ENCODE results near the gene APC2. TPM values are rescaled to one million over a fixed set of nuclear protein-coding genes. Genes with fewer than 3 reads are reported as not detected.
"Not testable (repeated sequence)": the region's sequence is repeated elsewhere in the genome, so short reads cannot be mapped to it uniquely, and the experiment has no call there.

The APC2 gene
- total and polyA plus RNA-seq, 2 donors = 0.66 to 1.2 TPM

GRCh38 chr19:1495799-1496713 lies 46.1 kb downstream of the APC2 start:
- WGBS = 77% methylated on average over 40 of the region's 40 CpGs
- Histone ChIP-seq H3K4me3 (ENCODE audit: low read depth, low read length) (no peak overlapping the region), H3K27ac (ENCODE audit: low read depth) (no peak overlapping the region), H3K4me1 (ENCODE audit: insufficient read depth) (no peaks in the 10 kb centered on the region), H3K36me3 (ENCODE audit: insufficient read depth) (no peaks in the 10 kb centered on the region)
- DNase-seq (ENCODE audit: extremely low spot score) = no peak

- WGBS = 66% methylated on average over 39 of the region's 39 CpGs
- H3K27ac ChIP-seq (ENCODE audit: low read depth) = no peak overlapping the region
- no peaks in the 10 kb centered on the region for H3K36me3 ChIP-seq (ENCODE audit: insufficient read depth)
- H3K4me3 ChIP-seq (ENCODE audit: low read depth, low read length) = no peak overlapping the region
- no peak for DNase-seq (ENCODE audit: extremely low spot score)
- no peaks in the 10 kb centered on the region for H3K4me1 ChIP-seq (ENCODE audit: insufficient read depth)
These were observed 47.0 kb downstream of the APC2 start for GRCh38 chr19:1496714-1497577.

DNA sequence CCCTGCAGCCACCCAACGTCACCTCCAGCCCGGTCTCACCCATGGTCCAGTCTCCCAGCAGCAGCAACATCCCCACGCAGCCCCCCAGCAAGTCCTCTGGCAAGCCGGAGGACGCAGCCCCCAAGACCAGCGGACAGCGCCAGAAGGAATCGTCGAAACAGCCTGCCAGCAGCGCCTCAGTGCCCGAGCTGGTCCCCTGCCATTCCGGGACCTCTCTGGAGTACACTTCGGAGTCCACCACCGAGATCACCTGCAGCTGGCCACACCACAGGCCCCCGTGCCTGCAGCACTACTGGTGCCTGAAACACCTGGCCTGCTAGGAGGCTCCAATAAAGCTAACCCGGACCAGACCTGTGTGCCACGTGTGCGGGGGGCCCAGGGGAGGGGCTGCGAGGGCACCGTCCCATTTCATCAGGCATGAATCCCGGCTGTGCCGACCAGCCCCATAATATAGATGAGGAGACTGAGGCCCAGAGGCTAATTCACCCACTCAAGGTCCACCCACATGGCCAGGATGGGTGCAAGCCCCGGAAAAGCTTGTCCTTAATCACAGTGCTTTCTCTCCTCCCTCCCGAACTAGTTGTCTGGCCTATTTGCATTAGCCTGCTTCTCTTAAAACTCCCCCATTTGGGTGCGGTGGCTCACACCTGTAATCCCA lies 47.8 kb downstream of the APC2 start:
- 80% methylated on average over 25 of the region's 25 CpGs for WGBS
- no peaks in the 10 kb centered on the region for H3K36me3 ChIP-seq (ENCODE audit: insufficient read depth)
- no peak overlapping the region for H3K4me3 ChIP-seq (ENCODE audit: low read depth, low read length)
- H3K27ac ChIP-seq (ENCODE audit: low read depth) = no peak overlapping the region
- DNase-seq (ENCODE audit: extremely low spot score) = no peak
- no peaks in the 10 kb centered on the region for H3K4me1 ChIP-seq (ENCODE audit: insufficient read depth)

DNA sequence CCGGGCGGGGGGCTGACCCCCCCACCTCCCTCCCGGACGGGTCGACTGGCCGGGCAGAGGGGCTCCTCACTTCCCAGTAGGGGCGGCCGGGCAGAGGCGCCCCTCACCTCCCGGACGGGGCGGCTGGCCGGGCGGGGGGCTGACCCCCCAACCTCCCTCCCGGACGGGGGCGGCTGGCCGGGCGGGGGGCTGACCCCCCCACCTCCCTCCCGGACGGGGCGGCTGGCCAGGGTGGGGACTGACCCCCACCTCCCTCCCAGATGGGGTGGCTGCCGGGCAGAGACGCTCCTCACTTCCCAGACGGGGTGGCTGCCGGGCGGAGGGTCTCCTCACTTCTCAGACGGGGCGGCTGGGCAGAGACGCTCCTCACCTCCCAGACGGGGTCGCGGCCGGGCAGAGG lies 49.3 kb downstream of the APC2 start:
- not testable (repeated sequence) for DNase-seq (ENCODE audit: extremely low spot score); H3K4me3 ChIP-seq (ENCODE audit: low read depth, low read length); H3K27ac ChIP-seq (ENCODE audit: low read depth); H3K36me3 ChIP-seq (ENCODE audit: insufficient read depth); H3K4me1 ChIP-seq (ENCODE audit: insufficient read depth)
- 88% methylated on average over 19 of the region's 34 CpGs for WGBS

GRCh38 chr19:1501200-1501595 lies 51.3 kb downstream of the APC2 start:
- no peak for DNase-seq (ENCODE audit: extremely low spot score)
- Histone ChIP-seq H3K4me3 (ENCODE audit: low read depth, low read length) (no peak overlapping the region), H3K4me1 (ENCODE audit: insufficient read depth) (no peaks in the 10 kb centered on the region), H3K27ac (ENCODE audit: low read depth) (no peak overlapping the region), H3K36me3 (ENCODE audit: insufficient read depth) (no peaks in the 10 kb centered on the region)
- WGBS = 71% methylated on average over 9 of the region's 9 CpGs

DNA sequence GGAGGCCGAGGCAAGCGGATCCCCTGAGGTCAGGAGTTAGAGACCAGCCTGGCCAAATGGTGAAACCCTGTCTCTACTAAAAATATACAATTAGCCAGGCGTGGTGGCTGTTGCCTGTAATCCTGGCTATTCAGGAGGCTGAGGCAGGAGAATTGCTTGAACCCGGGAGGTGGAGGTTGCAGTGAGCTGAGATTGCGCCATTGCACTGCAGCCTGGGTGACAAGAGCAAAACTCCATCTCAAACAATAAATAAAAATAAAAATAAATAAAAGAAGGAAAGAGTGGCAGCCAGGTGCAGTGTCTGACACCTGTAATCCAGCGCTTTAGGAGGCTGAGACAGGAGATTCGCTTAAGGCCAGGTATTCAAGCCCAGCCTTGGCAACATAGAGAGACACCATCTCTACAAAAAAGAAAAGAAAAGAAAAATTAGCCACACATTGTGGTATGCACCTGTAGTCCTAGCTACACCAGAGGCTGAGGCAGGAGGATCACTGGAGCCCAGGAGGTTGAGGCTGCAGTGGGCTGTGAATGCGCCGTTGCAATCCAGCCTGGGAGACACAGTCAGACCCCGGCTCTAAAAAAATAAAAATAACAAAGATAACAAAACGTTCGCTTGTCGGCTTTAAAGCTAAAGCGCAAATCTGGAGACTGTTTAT lies 52.6 kb downstream of the APC2 start:
- Histone ChIP-seq H3K4me1 (ENCODE audit: insufficient read depth) (no peaks in the 10 kb centered on the region), H3K36me3 (ENCODE audit: insufficient read depth) (no peaks in the 10 kb centered on the region), H3K4me3 (ENCODE audit: low read depth, low read length) (no peak overlapping the region), H3K27ac (ENCODE audit: low read depth) (no peak overlapping the region)
- WGBS = 48% methylated on average over 14 of the region's 14 CpGs
- no peak for DNase-seq (ENCODE audit: extremely low spot score)

DNA sequence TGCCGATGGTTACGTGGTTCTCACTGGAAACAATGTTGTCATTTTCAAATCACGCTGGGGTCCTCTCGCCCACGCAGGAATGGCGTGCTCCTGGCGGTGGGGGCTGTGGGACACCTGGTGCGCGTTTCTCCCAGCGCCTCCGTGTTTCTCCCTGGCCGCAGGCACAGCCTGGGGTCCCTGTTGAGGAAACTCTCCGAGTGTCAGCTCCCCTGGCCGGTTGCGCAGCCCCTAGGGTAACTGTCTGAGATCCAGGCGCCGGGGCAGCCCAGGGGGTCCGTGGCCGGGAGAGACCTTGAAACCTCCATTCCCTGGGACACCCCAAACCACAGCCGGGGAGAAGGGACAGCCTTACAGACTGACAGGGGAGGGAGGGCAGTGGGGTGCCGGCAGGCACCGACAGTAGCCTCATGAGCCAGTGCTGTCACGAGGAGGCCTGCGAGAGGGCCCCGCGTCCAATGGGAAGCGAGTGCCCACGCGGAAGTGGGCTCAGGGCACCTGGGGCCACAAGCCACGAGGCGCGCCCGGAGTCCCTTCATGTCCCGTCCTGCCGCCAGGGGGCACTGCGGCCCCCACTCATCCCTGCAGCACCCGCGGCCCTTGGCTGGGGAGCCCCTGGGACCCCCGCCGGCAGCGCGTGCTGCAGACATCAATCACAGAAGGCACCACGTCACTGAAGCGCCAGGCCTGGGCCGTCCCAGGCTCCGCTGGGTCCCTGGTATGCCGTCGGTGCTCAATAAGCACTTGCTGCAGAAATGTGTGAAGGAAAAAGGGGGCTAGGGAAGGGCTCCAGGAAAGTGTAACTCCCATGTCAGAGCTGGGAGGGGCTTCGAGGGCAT lies 53.4 kb downstream of the APC2 start:
- H3K27ac ChIP-seq (ENCODE audit: low read depth) = no peak overlapping the region
- no peaks in the 10 kb centered on the region for H3K36me3 ChIP-seq (ENCODE audit: insufficient read depth)
- no peak overlapping the region for H3K4me3 ChIP-seq (ENCODE audit: low read depth, low read length)
- WGBS = 6% methylated on average over 49 of the region's 49 CpGs
- no peak for DNase-seq (ENCODE audit: extremely low spot score)
- no peaks in the 10 kb centered on the region for H3K4me1 ChIP-seq (ENCODE audit: insufficient read depth)

DNA sequence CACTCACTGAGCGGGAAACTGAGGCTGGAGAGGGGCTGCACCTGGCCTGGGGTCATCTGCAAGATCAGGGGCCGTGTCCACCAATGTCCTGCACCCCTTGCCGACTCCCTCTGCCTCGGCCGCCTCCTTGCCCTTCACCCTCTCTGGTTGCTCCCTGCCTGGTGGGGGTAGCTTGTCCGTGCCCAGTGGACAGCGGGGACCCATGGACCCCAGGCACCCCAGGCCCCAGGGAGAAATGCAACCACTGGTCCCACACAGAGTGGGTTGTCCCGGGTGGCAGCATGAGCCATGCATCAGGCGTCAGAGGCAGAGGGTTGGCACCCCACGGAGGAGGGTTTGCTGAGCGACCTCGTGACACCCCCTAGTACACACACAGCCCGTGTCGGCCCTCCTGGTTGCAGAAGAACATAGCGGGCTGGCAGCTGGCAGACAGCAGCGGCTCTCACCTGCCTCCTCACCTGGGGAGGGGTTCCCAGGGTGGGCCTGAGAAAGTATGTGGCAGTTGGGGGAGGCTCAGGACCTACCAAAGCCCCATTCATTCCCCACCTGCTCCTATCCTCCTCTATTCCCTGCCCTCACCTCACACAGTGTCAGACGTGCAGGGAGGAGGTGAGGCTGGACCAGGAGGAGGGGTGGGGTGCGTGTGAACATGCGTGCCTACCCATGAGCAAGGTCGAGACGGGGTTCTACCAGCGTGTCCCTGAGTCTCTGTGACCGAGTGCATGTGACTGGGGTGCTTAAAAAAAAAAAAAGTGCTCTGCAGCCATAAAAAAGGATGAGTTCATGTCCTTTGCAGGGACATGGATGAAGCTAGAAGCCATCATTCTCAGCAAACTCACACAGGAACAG lies 54.2 kb downstream of the APC2 start:
- H3K36me3 ChIP-seq (ENCODE audit: insufficient read depth) = no peaks in the 10 kb centered on the region
- H3K4me3 ChIP-seq (ENCODE audit: low read depth, low read length) = no peak overlapping the region
- 65% methylated on average over 23 of the region's 23 CpGs for WGBS
- no peak for DNase-seq (ENCODE audit: extremely low spot score)
- H3K4me1 ChIP-seq (ENCODE audit: insufficient read depth) = no peaks in the 10 kb centered on the region
- no peak overlapping the region for H3K27ac ChIP-seq (ENCODE audit: low read depth)

DNA sequence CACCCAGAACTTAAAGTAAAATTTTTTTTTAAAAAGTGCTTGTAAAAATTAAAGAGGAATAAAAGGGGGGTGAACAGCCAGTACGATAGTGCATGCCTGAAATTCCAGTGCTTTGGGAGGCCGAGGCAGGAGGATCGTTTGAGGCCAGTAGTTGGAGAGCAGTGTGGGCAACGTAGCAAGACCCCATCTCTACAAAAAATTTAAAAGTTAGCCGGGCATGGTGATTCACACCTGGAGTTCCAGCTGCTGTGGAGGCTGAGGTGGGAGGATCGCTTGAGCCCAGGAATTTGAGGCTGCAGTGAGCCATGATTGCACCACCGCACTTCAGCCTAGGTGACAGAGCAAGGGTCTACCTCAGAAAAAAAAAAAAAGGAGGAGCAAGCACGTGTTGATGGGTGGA lies 55.1 kb downstream of the APC2 start:
- Histone ChIP-seq H3K36me3 (ENCODE audit: insufficient read depth) (no peaks in the 10 kb centered on the region), H3K4me3 (ENCODE audit: low read depth, low read length) (no peak overlapping the region), H3K4me1 (ENCODE audit: insufficient read depth) (no peaks in the 10 kb centered on the region), H3K27ac (ENCODE audit: low read depth) (no peak overlapping the region)
- no peak for DNase-seq (ENCODE audit: extremely low spot score)
- 79% methylated on average over 8 of the region's 8 CpGs for WGBS

DNA sequence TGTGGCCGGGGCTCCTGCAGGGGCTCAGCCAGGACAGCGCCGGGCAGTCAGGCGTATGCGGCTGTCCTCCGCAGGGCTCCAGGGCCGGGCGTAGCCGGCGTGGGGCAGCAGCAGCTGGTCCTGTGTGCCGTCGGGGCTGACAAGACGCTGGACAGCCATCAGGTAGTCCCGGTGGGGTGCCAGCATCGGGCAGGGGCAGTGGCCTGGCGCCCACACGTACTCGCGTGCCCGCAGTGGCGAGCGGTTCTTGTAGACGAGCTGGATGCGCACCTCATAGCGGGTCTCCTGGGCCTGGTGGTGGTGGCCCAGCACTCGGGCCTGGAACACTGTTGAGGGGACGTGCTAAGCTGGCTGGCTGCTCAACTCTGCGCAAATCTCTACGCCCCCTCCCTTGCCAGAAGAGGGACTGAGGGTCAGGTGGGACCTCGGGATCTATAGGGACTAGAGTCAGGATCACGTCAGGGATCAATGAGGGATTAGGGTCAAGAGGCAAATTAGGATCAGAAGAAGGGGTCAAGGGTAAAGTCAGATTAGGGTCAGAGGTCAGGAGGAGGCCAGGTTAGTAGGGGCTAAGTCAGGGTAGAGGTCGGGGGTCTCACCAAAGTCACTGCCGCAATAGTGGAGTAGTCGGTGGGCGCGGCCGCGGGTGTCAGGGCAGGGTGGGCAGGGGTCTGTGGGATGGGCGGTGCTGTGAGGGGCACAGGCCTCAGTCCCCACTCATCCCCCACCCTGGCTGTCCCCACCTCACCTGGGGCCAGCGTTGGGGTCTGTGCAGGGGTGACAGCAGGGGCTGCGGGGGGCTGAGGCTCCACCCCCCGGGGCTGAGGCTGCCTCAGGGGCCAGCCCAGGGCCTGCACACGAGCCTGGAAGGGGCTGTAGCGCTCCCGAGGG lies 56.3 kb downstream of the APC2 start:
- Histone ChIP-seq H3K27ac (ENCODE audit: low read depth) (no peak overlapping the region), H3K4me1 (ENCODE audit: insufficient read depth) (no peaks in the 10 kb centered on the region), H3K36me3 (ENCODE audit: insufficient read depth) (no peaks in the 10 kb centered on the region), H3K4me3 (ENCODE audit: low read depth, low read length) (no peak overlapping the region)
- no peak for DNase-seq (ENCODE audit: extremely low spot score)
- 91% methylated on average over 45 of the region's 45 CpGs for WGBS

GRCh38 chr19:1507192-1507660 lies 57.3 kb downstream of the APC2 start:
- Histone ChIP-seq H3K27ac (ENCODE audit: low read depth) (no peak overlapping the region), H3K4me3 (ENCODE audit: low read depth, low read length) (no peak overlapping the region), H3K4me1 (ENCODE audit: insufficient read depth) (no peaks in the 10 kb centered on the region), H3K36me3 (ENCODE audit: insufficient read depth) (no peaks in the 10 kb centered on the region)
- no peak for DNase-seq (ENCODE audit: extremely low spot score)
- WGBS = 63% methylated on average over 23 of the region's 23 CpGs
